Mesenteric fat pad (tissue), 1 donor: ENCODE data around the gene GATAD1. TPM values are rescaled to one million over a fixed set of nuclear protein-coding genes. Genes with fewer than 3 reads are reported as not detected.
"Not testable (repeated sequence)": the region's sequence is repeated elsewhere in the genome, so short reads cannot be mapped to it uniquely, and the experiment has no call there.

Source experiments
- DNase-seq: peaks from one replicate; pipeline ENCODE4 v3.0.0-alpha.2; 2020; ENCODE audit warnings: low spot score
- long read RNA-seq: library from polyadenylated mRNA; unstranded; transcript quantifications from one replicate; pipeline ENCODE4 v2.0.0, GENCODE V29; 2020
- total RNA-seq: library from RNA; stranded (reverse); fragmentation: NEBNext Ultra II Directional; extraction: Animal tissue kit (Norgen Biotek cat#: 25700); gene quantifications from one replicate; pipeline ENCODE4 v1.2.1, GENCODE V29; 2021
- donor health status: DM: yes; HTN: yes; CAD: no.

Gene GATAD1
- total RNA-seq = 29.6 TPM
- long read RNA-seq, transcript GATAD1-201 (5 exons, 3,962 nt) = major isoform, 7 of 17 reads
- long read RNA-seq, partial matches to known transcripts = 3 of 17 reads
- long read RNA-seq, other reads (novel, unspliced or antisense) = 5 of 17 reads

GRCh38 chr7:92447345-92448204 lies at the start of gene GATAD1:
GATAD1 (plus strand) TSS chr7:92447482; CDS start chr7:92447730, 248 bp downstream.
- peak; percentile 97 for DNase-seq

DNA sequence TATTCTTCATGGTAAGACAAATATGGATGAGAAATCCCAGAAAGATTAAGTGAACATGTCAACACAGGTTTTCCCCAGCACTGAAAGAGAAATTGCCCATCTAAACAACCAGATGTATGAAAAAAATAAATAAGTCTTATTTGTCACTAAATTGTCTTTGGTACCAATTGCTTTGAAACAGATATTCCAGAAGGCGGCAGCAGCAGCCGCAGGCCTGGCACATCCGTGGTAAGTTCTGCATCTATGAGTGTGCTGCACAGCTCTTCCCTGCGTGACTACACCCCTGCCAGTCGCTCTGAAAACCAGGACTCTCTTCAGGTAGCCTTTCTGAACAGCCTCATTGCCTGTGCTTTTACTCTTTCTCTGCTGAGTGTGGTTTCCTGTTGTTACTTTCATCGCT lies 49.7 kb upstream of the GATAD1 start:
- DNase-seq = no peak

GRCh38 chr7:92400013-92400412 lies 47.3 kb upstream of the GATAD1 start:
- no peak for DNase-seq

GRCh38 chr7:92402920-92403759 lies 44.1 kb upstream of the GATAD1 start:
- no peak for DNase-seq

GRCh38 chr7:92403760-92404074 lies 43.6 kb upstream of the GATAD1 start:
- DNase-seq = no peak

GRCh38 chr7:92404170-92404614 lies 43.1 kb upstream of the GATAD1 start:
- no peak for DNase-seq

- no peak for DNase-seq
Observed at GRCh38 chr7:92409357-92409756, 37.9 kb upstream of the GATAD1 start.

DNA sequence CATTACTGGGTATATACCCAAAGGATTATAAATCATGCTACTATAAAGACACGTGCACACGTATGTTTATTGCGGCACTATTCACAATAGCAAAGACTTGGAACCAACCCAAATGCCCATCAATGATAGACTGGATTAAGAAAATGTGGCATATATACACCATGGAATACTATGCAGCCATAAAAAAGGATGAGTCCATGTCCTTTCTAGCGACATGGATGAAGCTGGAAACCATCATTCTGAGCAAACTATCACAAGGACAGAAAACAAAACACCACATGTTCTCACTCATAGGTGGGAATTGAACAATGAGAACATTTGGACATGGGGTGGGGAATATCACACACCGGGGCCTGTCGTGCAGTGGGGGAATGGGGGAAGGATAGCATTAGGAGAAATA lies 37.1 kb upstream of the GATAD1 start:
- DNase-seq = not testable (repeated sequence)

GRCh38 chr7:92412745-92413144 lies 34.5 kb upstream of the GATAD1 start:
- DNase-seq = no peak

DNA sequence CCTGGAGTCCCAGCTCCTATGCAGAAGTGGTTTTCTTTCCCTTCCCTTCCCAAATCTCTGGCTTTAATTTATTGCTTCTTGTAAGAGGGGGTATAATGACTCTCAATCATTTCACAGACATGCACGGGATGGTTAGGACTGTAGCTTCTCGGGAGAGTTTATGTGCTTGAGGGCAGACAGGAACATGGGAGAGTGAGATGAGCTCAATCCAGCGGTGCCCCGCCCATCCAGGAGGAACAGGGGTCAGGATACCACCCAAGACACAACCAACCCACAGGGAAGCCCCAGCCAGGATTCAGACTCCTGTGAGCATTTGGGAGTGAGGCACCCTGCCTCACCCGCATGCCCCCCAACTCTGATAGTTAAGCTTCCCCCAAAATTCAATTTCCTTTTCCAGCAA lies 33.7 kb upstream of the GATAD1 start:
- no peak for DNase-seq

DNA sequence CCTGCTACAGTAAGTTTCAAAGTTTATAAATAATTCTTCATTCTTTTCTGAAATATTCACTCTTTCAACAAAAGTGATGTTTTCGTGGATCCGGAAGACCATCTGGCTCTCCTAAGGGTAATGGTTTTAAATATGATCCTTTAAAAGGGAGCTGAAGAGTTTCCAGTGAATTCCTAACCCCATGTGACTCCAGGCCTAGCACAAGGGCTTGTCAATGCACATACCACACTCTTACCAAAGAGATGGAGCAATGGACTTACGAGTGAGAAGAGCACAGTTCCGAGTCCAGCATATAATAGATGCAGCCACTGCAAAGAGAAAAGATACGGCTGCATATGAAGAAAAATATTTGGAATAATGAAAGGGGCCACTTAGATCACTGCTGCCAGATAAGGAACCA lies 32.1 kb upstream of the GATAD1 start:
- no peak for DNase-seq

DNA sequence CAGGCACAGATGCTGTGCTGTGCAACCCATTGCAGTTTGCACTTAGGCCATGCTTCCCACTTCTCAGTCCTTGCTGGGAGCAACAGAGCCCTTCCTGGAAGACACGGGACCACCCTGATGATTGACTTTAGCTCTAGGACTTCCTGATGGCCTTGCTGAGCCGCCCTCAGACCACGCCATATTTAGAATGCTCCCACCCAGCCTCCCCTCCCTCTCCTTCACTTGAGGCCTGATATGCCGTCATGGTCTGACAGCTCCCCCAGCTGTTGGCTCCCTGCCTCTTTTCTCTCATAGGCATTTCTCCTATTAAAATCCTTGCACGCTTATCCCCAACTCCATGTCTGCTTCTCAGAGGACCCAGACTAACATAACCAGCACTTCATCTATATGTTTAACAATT lies 29.4 kb upstream of the GATAD1 start:
- DNase-seq = no peak

- DNase-seq = no peak
Observed at GRCh38 chr7:92421676-92422435, 25.4 kb upstream of the GATAD1 start.

GRCh38 chr7:92422926-92423325 lies 24.4 kb upstream of the GATAD1 start:
- DNase-seq = no peak

GRCh38 chr7:92423710-92424131 lies 23.6 kb upstream of the GATAD1 start:
- DNase-seq = no peak

DNA sequence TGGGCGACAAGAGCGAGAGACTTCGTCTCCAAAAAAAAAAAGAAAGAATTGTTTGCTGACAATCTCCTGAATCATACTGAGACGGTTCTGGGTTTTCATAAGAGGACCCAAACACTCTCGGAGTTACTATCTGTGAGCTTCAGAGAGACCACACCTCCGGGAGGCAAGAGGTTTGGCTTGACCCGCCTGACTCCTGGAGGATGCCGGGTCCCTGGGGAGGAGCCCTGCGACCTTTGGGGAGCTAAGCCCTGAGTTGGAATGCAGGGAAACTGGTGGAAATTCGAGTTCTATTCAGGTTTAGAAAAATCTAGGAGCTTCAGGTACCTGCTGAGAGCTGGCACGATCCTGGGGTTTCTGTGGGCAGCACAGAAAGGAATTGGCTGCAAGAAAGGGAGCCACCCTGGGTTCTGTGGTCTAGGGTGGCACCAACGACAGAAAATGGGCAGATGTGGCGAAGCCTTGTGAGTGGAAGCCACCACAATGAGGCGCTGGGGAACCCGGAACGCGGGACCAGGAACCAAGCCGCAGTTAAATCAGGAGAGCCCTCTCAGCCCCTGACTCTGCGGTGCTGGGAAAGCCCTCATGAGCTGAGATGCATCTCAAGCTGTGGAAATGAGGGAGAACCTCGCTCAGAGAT lies 21.9 kb upstream of the GATAD1 start:
- no peak for DNase-seq

GRCh38 chr7:92427193-92427592 lies 20.1 kb upstream of the GATAD1 start:
- DNase-seq = no peak

GRCh38 chr7:92432299-92432946 lies 14.9 kb upstream of the GATAD1 start:
- DNase-seq = no peak

- no peak for DNase-seq
Observed at GRCh38 chr7:92433019-92433418, 14.3 kb upstream of the GATAD1 start.

- DNase-seq = no peak
Observed at GRCh38 chr7:92435542-92435941, 11.7 kb upstream of the GATAD1 start.
